LNCaP clone FGC (cell line): Measurements from ENCODE around the gene NRF1.
"Not testable (repeated sequence)": the region's sequence is repeated elsewhere in the genome, so short reads cannot be mapped to it uniquely, and the experiment has no call there.

Source experiments
- DNase-seq: peaks from one replicate; pipeline ENCODE4 v3.0.0-alpha.2; 2011; ENCODE audit warnings: low read depth
- H3K4me3 ChIP-seq: 2 replicates; pipeline ENCODE4 v1.5.1; 2011; ENCODE audit warnings: mild to moderate bottlenecking, low read depth, low read length, control low read depth
- TF ChIP-seq, protein P1 (sequence below): IDR thresholded peaks from 2 replicates; pipeline ENCODE4 v1.5.1; 2012; ENCODE audit warnings: mild to moderate bottlenecking; ENCODE audit not compliant: control insufficient read depth, insufficient read depth; ENCODE audit errors: extremely low read depth

NRF1 gene

DNA sequence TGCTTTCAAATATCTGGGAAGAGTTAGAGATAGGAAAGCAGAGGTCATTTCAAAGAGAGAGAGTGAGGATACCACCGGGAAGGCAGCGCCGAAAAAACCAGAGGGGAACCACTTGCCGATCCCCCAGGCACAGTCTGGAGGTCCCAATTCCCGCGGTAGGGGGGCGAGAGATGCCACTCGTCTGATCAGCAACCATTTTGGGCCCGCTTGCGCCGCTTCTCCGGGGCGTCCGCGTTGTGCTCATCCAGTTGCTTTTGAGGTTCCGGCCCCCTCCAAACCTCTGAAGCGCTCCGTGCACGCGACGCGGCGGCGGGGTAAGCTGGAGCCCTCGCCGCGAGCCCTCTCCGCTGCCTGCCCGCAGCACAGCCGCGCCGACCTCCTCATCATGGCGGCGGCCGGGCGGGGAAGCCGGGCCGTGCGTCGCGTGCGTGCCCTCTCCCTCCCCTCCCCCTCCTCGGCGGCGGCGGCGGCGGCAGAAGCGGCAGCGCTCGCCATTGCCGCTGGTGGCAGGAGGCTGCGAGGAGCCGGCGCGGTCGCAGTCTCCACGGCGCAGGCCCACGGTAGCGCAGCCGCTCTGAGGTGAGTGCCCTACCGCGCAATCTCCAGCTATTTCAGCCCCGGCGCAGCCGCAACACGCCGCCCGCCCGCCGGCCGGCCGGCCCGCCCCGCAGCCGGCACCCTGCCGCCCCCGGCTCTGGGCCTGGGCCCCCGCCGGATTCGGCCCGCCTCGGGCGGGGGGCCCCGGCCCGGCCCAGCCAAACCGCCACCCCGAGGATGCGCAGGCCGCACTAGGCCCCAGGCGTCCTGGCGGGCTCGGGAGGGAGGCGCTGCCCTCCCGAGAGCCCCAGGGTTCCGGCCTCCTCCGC lies at the start of gene NRF1:
Gene NRF1, plus strand, starts transcription at position 475 of the 866 bp plus-strand sequence. CDS start 45,632 bp downstream, outside the sequence.
- TF ChIP-seq, protein P1, sequence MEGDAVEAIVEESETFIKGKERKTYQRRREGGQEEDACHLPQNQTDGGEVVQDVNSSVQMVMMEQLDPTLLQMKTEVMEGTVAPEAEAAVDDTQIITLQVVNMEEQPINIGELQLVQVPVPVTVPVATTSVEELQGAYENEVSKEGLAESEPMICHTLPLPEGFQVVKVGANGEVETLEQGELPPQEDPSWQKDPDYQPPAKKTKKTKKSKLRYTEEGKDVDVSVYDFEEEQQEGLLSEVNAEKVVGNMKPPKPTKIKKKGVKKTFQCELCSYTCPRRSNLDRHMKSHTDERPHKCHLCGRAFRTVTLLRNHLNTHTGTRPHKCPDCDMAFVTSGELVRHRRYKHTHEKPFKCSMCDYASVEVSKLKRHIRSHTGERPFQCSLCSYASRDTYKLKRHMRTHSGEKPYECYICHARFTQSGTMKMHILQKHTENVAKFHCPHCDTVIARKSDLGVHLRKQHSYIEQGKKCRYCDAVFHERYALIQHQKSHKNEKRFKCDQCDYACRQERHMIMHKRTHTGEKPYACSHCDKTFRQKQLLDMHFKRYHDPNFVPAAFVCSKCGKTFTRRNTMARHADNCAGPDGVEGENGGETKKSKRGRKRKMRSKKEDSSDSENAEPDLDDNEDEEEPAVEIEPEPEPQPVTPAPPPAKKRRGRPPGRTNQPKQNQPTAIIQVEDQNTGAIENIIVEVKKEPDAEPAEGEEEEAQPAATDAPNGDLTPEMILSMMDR = peak; percentile 32; the same call in 1 of the 2 replicates
- DNase-seq = peak; percentile 60
- peak within 1 kb of the TSS; percentile 83 for H3K4me3 ChIP-seq

DNA sequence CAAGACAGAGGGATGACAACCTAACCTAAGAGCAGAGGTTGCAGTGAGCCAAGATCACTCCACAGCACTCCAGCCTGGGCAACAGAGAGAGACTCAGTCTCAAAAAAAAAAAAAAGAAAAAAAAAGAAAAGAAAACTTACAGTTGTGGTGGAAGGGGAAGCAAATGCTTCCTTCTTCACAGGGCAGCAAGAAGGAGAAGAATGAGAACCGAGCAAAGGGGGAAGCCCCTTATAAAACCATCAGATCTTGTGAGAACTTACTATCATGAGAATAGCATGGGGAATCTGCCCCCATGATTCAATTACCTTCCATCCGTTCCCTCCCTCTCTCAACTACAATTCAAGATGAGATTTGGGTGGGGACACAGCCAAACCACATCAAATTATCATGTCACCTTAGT lies 45.2 kb upstream of the NRF1 start:
- not testable (repeated sequence) for H3K4me3 ChIP-seq, DNase-seq

DNA sequence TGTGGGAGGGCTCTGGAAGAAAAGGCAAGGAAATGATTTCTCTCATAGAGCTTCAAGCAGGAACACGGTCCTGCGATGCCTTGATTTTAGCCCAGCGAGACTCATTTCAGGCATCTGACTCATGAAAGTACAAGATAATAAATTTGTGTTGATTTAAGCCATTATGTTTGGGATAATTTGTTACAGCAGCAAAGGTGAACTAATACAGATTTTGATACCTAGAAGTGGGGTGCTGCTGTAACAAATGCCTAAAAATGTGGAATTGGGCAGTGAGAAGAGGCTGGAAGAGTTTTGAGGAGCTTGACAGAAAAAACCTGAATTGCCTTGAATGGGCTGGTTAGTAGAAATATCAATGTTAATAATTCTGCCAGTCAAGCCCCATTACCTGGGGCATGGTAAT lies 44.1 kb upstream of the NRF1 start:
- DNase-seq = no peak
- TF ChIP-seq, protein P1 = no peak
- H3K4me3 ChIP-seq = no peak overlapping the region

DNA sequence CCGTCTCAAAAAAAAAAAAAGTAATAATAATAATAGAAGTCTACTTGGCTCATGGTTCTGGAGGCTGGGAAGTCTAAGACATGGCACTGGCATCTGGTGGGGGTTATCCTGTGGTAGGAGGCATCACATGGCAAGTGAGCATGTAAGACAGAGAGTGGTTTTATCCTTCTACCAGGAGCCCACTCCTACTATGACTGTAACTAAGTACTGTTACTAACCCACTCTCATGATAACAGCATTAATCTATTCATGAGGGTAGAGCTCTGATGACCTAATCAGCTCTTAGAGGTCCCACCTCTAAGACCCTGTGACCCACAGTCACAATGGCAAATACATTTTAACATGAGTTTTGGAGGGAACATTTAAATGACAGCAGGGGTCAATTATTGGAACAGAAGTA lies 43.3 kb upstream of the NRF1 start:
- TF ChIP-seq, protein P1 = no peak
- no peak for DNase-seq

DNA sequence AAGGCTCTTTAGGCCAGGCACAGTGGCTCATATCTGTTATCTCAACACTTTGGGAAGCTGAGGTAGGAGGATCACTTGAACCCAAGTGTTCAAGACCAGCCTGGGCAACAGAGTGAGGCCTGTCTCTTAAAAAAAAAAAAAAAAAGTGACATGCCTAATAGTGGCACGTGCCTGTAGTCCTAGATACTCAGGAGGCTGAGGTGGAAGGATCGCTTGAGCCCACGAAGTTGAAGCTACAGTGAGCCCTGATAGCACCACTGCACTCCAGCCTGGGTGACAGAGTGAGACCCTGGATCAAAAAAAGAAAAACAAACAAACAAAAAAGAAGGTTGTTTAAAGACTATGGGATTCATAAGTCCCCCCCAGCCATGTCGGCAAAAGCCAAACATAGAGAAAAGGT lies 42.2 kb upstream of the NRF1 start:
- no peak overlapping the region for H3K4me3 ChIP-seq
- TF ChIP-seq, protein P1 = no peak

More for the DNA sequence above, 43.3 kb upstream of the NRF1 start:
- H3K4me3 ChIP-seq = no peak overlapping the region

DNA sequence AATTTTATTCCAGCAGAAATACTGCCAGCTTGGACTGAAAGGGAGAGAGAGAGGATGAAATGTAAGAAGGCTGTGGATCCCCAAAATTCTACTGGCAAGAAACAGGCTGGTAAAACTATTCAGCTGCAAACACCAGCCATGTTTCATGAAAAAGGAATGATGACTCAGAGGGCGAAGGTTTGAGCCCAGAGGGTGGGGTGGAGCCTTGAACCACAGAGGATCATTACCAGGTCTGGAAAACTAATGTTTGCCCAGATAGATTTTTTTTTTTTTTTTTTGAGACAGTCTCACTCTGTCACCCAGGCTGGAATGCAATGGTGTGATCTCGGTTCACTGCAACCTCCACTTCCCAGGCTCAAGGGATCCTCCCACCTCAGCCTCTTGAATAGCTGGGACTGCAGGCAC lies 41.7 kb upstream of the NRF1 start:
- DNase-seq = no peak
- H3K4me3 ChIP-seq = no peak overlapping the region
- TF ChIP-seq, protein P1 = no peak

More for the DNA sequence above, 42.2 kb upstream of the NRF1 start:
- no peak for DNase-seq

DNA sequence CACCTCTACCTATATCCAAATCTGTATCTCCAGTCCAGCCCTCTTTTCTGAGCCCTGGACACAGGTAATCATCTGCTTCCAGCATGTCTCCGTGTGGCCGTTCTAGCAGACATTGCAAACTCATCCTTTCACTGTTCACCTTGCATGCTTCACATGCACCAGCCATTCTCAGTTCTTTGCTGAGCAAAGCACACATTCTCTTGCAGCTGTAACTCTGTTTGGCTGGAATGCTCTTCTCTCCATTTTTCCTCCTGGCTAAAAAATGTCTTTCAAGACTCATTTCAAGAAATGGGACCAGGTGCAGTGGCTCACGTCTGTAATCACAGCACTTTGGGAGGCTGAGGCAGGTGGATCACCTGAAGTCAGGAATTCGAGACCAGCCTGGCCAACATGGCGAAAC lies 40.3 kb upstream of the NRF1 start:
- TF ChIP-seq, protein P1 = no peak
- DNase-seq = no peak
- no peak overlapping the region for H3K4me3 ChIP-seq
